SH-SY5Y (cell line): Measurements from ENCODE around the gene KBTBD4.

Experiments
- GATA2 ChIP-seq: IDR thresholded peaks from 2 replicates; pipeline ENCODE4 v1.6.1; 2011; ENCODE audit warnings: mild to moderate bottlenecking, low read depth, low read length
- GATA3 ChIP-seq: IDR thresholded peaks from 2 replicates; pipeline ENCODE4 v1.6.1; 2011; ENCODE audit warnings: low read depth, mild to moderate bottlenecking, low read length, moderate library complexity

DNA sequence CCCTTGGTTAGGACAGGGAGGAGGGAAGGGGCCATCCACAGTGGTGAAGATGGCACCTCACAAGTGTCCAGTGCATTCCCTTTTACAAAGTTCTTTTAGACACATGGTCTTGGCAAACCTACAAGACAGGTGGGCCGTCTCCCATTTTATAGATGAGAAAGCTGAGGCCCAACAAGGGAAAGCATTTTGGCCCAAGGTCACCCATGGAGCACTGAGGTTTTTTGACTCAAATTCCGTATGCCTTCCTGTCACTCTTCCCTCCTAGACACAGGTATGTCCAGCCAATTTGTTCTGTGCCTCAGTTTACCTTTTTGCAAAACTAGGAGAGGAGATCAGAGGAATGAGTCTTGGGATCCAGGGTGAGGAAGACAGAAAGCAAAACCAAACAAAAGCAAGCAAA, 14.2 kb upstream of the KBTBD4 start:
- TF ChIP-seq GATA2 (no peak), GATA3 (no peak)
